ENCODE measurements around the gene TACR1.
"Not testable (repeated sequence)": the region's sequence is repeated elsewhere in the genome, so short reads cannot be mapped to it uniquely, and the experiment has no call there.

TACR1 gene, protein sequence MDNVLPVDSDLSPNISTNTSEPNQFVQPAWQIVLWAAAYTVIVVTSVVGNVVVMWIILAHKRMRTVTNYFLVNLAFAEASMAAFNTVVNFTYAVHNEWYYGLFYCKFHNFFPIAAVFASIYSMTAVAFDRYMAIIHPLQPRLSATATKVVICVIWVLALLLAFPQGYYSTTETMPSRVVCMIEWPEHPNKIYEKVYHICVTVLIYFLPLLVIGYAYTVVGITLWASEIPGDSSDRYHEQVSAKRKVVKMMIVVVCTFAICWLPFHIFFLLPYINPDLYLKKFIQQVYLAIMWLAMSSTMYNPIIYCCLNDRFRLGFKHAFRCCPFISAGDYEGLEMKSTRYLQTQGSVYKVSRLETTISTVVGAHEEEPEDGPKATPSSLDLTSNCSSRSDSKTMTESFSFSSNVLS

DNA sequence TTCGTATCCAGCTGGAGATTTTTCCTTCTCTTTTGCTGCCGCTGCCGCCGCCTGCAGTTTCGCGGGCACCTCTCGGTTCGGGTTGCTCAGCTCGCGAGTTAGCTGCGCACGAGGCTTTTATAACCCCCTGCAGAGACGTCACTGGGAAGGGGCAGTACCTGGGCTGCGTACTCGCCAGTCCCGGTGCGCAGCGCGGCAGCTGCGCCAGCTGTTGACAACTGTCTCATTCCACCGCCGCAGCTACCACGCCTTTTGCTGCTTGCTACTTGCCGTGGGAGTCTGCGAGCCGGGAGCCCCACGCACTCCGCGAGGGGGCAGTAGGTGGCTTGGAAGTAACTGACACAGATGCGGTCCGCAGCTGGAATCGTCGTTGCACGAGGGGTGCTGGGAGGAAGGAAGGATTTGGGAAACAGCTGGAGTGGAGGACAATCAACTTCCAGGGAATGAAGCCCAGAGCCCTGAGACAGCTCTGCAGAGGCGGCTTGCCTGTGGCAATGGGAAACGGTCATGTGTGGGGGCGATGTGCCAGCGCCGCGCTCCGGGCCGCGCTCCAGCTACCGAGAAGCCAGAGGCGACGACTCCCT lies at the start of gene TACR1:
TACR1 (minus strand) TSS at position 93 of the 584 bp plus-strand sequence. CDS start 586 bp downstream, outside the sequence.
- peak; percentile 20 to 36 for DNase-seq

DNA sequence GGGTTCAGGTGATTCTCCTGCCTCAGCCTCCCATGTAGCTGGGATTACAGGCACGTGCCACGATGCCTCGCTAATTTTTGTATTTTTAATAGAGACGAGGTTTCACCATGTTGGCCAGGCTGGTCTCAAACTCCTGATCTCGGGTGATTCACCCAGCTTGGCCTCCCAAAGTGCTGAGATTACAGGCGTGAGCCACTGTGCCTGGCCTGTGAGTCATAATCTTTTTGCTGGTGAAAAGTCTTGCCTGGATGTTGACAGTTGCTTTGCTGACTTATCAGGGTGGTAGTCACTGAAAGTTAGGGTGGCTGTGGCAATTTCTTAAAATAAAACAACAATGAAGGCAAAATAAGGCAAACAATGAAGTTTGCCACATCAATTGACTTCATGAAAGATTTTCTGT lies 49.3 kb upstream of the TACR1 start:
- not testable (repeated sequence) for DNase-seq

DNA sequence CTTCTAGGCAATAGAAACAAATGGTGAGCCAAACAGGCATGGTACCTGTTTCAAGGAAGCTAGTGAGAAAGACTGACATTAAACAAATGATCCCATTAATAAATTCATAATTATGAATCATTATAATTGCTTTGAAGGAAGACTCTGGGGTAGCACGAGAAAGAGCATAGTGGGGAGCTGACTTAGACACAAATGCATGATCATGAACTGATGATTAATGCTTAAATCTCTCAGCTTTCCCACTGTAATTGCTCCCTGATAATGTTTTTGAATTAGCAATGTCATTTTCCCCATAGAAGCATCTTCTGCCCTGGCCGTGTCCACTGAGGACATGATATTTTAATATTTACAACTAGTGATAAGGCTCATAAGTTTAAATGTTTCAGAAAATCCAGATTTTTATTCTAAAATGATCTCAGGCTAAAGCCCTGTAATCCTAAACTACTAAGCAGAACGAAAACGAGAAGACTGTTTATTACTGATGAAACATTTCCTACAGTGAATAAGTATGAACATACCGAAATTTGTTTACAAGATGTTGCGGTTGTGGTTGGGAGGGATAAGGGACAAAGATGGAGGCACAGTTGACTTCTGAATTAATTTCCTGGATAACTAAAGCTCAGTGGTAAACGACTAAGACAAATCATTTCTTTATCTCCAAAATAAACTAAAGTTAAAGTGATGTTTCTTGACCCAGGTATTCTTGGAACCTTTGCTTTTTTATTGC lies 47.3 kb upstream of the TACR1 start:
- no peak for DNase-seq

DNA sequence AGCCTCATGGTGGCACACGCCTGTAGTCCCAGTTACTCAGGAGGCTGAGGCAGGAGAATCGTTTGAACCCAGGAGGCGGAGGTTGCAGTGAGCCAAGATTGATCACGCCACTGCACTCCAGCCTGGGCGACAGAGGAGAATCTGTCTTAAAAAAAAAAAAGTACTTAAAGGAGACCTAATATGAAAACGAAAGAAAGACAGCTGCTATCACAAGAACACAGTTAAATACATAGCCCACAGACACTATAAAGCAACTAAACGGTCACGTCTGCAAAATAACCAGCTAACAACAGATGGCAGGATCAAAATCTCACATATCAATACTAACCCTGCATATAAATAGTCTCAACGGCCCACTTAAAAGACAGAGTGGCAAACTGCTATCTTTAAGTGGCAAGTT lies 43.9 kb upstream of the TACR1 start:
- DNase-seq: no peak

DNA sequence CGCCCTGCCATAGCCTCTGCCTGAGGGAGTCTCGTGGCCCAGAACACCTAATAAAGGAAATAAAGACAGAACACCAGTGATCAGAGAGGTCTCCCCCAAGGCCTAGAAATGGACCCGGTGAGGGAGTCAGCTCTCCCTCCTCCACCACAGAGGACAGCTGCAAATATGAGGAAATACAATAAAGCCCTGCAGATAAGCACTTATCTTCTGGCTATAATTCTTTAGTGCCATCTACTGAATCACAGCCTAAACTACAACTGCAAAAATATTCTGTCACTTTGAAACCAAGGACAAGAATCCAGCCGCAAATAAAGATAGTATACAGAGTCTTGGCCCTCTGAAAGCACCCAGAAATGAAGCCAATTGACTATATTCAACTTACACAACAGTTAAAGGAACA lies 42.4 kb upstream of the TACR1 start:
- DNase-seq: no peak

DNA sequence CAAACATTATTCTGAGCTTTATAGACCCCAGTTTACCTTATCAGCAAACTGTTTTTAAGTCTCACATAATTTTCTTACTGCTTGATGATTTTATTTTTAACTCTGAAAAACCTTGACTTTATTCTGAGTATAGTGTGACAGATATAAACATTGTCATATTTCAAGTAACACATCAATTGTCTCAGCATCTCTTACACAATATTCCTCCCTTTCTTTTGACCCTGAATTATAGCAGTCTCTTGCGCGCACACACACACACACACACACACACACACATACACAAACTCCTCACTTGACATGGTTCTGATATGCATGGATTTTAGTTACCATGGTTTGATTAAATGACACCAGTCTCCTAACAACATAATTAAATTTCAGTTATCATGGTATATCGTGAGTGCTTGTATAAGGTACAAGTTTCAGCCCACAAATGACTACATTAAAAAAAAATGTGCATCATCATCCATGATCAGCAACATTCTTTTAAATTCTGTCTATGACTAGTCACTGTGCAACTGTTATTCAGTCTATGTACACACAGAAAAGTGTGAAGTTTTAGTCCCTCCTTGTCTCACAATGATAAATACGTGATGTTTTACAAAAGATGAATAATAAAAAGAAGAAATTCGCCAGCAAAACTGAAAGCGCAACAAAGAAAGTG lies 39.5 kb upstream of the TACR1 start:
- DNase-seq: no peak

DNA sequence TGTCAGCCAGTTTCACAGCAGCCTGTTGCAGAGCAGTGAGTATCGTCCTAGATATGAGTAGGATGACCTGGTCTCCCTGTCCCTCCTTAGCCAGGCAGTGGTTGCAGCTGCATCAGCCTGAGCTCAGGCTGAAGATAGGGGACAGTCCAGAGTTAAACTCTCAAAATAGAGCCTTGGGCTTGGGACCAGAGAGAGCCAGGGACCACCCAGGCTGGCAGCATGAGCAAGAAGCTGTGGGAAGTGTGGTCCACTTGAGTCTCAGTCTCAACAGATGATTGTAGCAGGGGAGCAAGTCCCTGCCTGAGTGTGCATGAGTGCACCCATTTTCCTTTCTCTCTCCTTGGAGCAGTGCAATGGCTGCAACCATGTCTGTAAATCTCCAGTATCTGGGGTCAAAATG lies 38.0 kb upstream of the TACR1 start:
- no peak for DNase-seq

DNA sequence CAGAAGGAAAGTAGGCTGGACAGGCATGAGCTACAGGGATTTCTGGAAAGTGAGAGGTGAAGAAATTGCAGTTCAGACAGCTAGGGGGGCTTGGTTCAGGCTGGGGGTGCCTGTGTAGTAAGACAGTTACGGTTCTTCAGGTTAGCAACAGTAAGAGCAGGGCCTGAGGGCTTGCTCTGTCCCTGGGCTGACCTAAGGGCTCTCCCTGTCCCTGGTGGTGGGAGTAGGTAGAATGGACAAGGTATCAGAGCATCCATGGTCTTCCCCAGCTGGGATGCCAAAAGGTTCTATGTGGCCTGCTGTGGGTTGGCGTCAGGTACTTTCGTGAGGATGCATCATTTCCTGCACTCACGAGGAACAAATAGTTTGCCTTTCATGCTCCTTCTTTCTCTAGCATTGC lies 34.6 kb upstream of the TACR1 start:
- no peak for DNase-seq

DNA sequence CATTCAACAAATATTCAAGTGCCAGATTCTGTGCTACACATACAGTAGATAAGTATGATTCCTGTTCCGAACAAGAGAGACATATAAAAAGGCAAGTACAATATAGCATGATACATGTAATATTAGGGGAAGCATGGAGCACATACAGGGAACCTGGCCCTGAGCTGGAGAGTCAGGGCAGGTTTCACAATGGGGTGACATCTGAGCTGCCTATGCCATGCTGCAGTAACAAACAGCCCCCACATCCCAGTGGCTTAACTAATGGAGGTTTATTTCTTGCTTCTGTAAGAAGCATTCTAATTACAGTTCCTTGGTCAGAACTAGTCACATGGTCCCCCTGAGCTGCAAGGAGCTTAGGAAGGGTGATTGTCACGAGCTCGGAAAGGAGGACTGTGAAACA lies 27.3 kb upstream of the TACR1 start:
- no peak for DNase-seq

DNA sequence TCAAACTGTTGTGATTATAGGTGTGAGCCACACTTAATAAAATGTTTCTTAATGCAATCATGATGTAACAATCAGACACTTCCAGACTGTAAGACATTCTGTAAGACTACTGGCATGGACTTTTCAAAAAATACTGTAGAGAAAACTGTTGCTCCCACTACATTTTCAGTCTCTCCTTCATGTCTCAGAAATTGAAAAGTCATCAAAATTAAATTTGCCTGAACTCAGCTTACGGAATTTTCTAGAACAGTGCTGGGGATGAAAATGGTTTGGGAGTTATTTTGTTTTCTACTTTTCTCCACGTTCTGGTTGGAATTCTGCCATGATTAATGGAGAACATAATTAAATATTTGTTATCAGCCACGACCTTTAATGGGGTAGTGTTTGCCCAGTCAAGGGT lies 26.8 kb upstream of the TACR1 start:
- DNase-seq: no peak

DNA sequence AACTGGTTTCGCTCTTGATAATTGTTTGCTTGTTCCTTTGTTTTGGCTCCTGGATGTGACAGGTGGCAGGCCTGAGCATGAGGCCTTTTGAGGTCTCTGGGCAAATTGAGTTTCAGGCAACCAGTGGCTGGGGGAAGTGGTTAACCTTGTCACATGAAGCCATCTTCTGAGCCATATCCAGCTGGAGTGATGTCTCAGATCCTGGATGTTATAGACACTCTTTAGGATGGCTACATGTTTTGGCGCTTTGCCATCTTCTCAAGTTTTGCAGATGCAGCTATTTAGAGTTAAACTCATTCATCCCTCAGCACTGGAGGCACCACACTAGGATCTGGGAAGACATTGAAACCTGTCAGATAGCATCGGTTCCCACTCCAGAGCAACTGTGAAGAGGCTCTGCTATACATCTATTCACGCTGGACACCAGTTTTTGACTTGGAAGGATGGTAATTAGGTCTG lies 25.3 kb upstream of the TACR1 start:
- DNase-seq: no peak

DNA sequence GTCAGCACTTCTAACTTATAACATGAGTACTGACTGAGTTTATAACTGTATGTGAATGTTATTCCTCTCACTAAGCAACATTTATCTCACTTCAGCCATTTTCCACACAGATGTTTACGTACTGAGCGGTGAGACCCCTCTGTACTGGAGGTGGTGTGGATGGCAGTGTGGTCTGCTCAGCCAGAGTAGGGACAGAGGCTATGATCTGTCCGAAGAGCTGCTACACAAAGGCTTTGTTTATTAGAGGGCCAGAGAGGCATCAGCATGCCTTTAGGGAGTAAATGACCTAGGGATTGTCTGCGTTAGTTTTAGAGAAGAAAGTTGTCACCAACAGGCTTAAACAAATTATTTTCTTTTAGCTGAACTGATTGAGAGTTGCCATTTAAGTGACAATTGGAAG lies 23.2 kb upstream of the TACR1 start:
- DNase-seq: no peak

DNA sequence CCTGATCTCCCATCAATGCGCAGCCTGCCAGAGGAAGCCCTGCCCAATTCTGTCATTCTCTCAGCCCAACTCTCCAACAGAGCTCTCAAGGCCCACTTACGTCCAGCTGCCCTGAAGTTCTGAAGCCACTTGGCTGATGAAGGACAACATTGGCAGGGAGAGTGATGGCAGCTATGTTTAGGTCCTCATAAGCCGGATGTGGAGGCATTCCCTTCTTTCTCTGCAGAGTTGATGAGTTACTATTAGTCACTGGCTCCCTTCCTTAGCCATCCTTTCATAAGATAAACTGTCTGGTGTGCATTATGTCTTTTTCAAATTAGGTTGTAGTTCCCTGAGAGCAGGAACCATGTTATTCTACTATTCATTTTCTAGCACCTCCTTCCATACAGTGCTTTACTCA lies 22.5 kb upstream of the TACR1 start:
- DNase-seq: no peak

DNA sequence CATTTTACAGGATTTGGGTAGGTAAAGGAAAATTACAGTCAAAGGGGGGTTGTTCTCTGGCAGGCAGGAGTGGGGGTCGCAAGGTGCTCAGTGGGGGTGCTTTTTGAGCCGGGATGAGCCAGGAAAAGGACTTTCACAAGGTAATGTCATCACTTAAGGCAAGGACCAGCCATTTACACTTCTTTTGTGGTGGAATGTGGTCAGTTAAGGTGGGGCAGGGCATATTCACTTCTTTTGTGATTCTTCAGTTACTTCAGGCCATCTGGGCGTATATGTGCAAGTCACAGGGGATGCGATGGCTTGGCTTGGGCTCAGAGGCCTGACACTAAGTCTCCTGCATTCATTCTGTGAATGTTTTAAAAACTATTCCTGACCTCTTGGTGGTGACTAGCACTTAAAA lies 19.9 kb upstream of the TACR1 start:
- DNase-seq: not testable (repeated sequence)

DNA sequence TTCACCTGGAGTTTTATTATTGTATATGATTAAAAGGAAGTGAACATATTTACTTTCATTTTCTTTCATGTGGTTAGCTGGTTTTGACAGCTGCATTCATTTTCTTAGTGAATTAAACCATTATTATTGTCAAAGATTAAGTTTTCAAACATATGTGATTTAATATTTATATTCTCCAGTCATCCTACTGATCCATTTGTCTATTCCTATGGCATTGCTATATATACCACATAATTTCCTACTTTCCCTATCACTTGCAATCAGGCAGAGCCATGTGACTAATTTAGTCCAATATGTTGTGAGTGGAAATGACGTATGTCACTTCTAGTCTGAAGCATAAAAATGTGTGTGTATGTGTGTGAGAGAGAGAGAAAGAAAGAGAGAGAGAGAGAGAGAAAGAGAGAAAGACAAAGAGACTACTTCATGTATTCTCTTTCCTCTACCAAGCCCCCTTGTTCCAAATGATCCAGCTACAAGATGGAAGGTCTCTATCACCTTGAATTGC lies 12.0 kb upstream of the TACR1 start:
- DNase-seq: no peak

DNA sequence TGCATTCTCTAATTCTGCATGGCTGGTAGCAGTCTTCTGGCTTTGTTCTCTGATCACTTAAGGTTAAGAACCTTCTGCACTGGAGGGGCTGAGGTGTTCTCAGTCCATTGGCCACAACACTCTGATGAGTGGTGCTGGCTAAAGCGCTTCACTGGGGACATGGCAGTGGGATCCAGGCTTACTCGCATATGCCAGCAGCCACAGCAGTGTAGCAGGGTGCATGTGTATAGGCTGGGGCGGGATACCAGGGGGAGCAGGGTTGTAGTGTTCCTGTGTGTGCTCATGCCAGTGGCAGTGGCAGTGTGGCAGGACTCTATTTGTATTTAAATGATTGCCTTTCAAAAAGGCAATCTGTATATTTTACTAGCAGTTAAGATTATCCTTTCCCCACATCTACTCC lies 11.1 kb upstream of the TACR1 start:
- DNase-seq: no peak

DNA sequence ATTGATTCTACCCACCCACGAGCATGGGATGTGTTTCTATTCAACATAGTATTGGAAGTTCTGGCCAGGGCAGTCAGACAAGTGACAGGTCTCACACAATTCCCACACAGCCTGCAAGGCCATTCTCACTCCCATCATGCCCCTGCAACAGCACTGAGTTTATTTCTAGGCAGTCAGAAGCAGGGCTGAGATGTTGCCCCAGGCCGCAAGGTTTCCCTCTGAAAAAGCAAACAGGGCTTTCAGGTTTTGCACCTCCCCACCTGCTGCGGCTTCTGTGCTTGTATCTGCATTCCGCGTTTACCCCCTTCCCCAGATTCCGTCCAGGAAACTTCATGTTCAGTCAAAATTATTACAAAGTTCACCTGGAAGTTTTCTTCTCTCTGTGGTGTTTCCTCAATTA lies 9.4 kb upstream of the TACR1 start:
- no peak for DNase-seq

DNA sequence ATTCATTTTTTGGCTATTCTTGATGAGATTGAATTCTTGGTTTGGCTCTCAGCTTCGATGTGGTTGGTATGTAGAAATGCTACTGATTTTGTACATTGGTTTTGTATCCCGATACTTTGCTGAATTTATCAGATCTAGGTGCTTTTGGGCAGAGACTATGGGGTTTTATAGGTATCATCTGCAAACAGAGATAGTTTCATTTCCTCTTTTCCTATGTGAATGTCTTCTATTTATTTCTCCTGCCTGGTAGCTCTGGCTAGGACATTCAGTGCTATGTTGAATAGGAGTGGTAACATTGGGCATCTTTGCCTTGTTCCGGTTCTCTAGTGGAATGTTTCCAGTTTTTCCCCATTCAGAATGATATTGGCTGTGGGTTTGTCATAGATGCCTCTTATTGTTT lies 5.5 kb upstream of the TACR1 start:
- DNase-seq: no peak

DNA sequence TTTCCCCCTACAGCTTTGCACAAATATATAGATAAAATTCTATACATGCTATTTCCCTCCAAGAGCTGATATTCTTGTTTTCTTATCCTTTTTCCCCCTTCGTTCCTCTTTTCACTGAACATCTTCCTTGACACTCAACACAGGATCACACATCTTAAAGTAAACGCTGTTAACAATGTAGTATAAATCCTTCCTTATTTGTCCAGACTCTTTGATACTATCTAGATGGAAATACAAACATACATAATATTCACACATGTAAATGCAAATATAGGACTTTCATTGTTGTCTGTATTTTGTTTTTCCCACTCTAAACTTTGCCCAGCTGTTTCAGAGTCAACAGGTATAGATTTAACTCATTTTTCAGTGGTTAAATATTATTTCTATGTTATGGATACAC lies 3.0 kb upstream of the TACR1 start:
- DNase-seq: no peak

DNA sequence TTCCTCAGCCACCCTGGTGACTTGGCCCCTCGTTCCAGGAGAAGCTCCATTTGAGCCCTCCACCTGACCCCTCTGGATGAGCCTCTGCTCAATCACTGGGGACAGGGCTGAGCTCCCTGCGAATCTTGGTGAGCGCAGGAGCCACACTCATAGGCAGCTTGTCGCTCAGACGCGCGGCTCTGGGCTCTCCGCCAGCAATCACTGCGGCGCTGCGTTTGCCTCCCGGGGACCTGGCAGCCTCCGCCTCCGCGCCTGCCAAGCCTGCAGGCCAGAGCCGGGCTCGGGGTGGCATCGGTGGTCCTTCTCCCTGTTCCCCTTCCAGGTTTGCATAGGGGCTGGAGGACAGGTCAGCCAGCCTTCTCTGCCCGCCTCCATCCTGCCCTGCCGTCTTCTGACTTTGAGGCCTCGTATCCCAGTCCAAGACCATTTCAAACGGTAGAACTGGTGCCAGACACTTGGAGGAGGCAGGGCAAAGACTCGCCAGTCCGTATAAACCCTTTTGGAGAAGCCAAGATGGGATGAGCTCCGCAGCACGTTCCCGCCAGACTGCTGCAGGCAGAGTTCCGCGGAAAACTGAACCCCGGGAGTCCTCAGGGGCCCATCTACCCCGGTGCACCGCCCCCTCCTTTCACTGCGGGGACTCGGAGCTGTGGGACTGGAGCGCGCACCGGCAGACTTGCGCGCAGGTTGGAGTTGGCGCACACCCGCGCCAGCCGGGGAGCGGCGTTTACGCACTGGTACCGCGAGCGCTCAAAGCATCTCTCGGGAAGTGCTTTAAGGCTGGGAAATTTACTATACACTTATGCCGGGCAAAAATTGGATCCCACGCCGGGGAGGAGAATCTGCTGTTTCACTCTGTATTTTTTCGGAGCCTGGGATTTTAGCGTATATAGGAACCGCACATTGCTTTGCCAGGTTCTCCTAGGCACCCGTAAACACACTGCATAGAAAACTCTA lies 1.1 kb upstream of the TACR1 start:
- DNase-seq: no peak

DNA sequence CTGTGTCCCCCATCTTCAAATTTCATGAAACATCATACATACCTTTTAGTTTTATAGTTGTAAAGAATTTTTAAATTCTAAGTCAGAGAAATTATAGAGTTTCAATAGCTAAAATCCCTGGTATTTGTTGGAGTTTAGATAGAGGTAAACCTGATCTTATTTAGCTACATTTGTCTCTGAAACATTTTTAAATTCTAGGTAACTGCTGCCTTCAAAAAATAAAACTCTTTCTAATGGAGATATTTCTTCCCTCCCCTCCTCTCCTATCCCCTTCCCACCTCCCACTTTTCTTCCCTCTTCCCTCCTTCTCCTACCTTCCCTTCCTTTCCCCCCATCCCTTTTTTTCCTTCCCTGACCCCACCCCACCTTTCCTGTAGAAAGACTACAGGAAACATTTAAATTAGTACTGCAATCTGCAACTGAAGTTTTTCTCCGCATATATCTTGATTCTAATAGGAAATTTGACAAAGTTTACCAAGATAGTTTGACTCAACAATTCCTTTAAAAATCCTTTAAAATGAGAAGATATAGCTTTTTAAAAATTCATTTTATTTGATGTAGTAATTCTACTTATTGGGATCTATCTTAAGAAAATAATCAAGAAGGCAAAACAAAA lies 4.1 kb downstream of the TACR1 start:
- DNase-seq: no peak
